NCI-H1048 (cell line): ENCODE measurements around the gene MMRN1.
A peak's percentile ranks its signal among the peaks of the same experiment; 100 is the strongest.

Experiments
- DNase-seq: peaks from one replicate; lab custom pipeline; 2025; lab: John Stamatoyannopoulos, UW

Gene MMRN1

DNA sequence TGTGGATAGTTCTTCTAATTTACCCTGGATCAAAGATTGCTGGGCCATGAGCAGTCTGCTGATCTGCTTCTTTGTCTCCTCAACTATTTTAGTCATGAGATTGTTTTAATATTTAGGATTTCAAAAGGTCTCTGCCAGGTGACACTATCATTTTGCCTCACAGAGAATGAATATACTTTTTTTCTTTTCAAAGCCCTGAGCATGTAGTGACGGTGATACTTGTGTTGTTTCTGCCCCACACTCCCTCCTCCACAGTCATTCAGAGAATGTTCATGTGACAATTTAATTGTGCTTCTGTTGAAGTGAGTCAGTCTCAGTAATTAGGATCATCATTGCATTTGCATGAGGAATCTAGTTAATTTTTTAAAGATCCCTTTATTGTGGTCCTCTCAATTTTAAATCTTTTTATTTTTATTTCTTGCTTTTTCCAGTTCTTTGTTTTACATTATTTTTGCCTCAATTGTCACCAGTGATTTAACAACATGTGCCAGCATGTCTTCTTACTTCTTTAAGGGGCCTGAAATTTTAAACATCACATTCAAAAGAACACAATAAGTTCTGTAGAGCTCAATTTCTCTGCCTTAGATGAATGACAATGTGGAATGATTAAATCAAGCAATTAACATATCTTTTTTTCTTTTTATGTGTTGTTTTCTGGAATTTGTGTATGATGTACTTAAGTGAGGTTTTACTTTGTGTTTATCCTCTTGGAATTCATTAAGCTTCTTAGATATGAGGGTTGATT lies 12.3 kb downstream of the MMRN1 start:
- no peak for DNase-seq

DNA sequence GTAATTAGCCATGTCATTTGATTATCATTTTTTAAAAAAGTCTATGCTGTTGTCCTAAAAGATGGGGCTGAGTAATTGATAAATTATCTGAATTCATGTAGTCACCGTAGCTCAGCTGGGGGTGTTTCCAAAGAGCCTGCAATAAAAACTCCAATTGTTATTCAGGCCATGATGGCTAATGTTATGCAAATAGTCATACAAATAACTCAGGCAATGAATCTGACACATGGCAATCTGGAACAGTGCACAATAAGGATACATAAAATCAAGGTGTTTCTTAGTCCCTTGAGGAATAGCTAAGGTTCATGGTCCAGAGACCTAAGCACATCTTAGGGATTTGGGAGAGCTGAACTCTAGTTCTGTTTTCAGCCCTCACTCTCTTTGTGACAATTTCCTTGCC lies 15.2 kb downstream of the MMRN1 start:
- DNase-seq, result no peak

DNA sequence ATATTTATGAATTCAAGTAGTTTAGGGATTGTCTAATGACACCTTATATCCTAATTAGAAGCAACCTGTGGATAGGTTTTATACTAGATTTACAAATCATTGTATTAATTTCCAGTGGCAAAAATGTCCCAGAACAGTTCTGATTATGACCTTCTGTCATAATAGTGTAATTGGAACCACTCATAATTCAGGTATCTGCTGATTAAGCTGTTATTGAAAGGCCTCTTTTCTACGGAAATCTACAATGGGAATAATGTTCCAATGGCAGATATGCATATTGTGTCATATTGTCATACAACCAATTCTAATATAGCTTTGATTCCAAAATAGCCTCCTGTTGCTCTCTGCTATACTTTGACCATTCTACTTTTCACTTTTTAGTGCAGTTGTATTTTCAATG lies 19.0 kb downstream of the MMRN1 start:
- no peak for DNase-seq

DNA sequence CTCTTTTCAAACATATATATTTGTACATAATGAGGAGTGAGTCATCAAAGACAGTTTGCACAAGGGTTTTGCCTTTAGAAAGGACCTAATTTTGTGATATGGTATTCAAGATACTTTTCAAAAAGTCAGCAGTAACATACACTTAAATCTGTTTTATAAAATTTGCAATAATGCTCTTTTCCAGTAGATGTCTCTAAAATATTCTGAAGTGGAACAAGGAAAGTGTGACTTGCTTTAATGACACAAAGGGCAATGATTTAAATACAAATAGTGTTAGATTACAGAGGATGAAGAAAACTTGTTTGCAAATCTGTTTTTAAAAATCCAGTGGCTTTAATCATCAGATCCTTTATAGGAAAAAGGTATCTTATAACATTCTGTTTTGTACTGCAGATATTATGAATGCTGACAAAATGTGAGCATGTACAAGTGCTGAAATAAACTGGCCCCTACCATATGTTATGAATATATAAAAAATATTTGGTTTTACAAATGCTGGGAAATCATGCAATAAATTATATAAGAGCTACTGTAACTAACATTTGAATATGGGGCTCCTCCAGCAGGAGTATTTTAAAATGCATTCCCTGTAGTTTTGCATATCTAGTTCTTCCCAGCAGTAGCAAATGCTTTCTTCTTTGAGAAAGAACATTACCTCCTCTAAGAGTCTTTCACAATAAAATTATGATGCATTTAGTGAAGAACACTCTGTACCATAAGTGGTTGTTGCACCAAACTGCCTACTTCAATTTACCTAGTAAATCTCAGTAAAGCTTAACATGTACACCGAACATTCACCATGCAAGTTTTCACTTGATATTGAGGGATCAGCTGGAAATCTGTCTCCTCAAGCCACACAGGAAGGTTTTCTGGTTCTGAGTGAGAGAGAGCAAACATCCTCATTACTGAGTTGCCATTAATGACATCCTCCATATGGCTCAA lies 20.2 kb downstream of the MMRN1 start:
- peak; percentile 8 for DNase-seq

DNA sequence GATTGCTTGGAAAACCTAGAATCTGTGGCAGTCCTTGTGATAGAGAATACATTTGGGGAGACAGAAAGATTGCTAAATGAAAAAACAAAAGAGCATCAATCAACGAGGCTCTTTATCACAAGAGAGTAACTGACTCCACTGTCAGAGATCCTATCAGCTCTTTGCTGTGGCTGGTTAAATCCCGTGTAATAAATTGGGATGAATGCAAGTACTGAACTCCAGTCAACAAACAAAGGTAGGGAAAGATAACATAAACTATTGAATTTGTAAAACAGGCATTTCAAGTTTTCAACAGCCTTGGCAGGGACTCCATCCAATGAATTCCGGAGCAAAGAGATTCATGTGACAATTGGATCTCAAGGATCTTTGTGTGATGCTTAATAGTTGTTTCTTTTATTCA lies 21.3 kb downstream of the MMRN1 start:
- no peak for DNase-seq

DNA sequence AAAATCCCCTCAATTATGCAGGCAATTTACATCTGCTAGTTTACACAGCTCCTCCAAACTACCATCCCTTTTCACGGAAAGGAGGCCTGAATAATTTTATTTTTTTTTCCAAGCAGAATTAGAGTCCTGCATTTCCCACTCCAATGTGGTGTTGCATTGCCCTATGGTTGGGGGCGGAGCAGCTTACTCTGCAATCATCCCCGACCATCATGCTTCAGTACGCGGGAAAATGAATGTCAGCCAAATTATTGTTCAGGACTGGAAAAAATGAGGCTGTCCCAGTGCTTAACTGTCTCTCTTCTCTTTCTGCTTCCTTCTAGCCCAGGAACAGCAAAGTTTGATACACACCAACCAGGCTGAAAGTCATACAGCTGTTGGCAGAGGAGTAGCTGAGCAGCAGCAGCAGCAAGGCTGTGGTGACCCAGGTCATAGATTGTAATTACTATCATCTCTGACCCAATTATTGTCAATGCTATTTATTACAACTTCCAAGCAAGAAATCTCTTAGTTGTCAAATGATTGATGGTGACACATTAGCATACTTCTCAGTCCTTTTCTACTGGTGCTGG lies 28.3 kb downstream of the MMRN1 start:
- peak; percentile 31 for DNase-seq

DNA sequence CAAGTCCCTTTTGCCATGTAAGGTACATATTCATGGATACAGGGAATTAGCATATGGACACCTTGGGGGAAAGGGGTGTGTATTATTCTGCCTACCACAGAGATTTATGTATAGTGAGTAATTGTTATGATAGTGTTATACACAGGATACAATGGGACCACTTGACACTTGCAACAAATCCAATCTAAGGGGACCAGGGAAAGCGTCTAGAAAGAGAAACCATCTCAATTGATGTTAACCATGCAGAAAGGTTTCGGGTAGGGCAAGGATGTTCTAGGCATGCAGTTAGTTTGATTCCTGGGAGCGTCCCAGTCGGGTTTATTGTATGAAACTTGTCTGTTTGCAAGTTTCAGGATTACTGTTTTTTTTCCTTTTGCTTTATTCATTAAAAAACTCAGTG lies 34.2 kb downstream of the MMRN1 start:
- no peak for DNase-seq

DNA sequence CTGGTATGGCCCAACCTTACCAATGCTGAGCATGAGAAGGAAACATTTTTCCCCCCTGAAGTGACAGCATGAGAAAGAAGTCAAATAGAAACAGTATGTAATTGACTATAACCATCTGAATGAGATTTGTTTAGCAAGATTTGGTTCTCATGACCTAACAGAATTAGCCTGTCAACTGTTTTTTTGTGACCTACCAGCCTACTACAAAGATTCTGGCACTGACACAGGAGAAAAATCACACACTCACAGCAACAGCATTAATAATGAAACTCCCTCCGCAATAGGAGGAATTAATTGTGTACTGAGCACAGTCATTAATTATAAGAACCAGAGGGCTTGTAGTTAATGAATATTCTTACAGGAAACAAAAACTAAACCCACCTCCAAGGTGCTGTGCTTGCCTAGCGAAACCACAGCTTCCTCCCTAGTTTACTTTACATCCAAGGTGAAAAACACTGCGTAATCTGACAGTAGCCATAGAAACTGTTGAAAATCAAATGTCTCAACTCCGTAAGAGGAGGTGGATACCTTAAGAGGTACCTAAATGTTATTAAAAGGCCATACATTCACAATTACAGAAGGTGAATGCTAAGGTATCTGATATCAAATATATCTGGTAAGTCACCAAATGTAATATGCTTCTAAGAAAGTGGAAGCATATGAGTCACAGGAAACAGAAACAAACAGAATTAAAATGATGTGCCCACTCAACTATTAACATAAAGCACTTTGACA lies 34.9 kb downstream of the MMRN1 start:
- DNase-seq, result no peak

DNA sequence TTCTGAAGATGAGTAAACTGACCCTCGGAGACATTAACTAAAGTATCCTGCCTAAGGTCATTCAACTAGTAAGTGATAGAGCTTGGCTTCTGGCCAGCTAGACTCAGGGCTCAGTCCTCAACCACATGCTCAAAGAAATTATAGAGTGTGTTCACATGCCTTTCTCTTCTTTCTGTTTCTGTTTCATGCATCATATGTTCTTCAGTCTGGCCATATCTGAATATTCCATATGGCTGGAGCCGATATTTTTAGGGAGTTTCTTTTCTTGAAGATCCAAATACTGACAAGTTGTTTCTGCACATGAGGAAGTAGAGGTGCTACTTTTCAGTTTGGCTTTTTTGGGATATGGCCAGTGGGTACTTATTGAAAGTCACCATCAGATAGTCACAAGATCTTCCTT lies 44.9 kb downstream of the MMRN1 start:
- no peak for DNase-seq

DNA sequence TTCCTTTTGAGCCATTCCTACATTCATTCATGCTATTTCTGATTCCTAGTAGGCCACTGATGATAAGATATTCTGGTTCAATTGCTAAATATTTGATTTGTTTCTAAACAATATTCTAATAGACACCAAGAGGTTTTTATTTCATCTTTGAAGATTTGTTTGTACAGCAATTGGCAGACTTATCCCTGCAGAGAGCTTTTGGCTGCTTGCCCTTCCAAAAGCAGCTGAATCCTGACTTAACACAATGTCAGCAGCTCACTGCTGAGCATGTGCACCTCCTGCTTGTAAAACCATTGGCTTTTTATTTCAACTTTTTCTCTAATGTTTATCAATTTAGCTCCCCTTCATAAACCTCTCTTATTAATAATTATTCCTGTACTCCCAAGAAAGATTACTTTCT lies 45.3 kb downstream of the MMRN1 start:
- no peak for DNase-seq

DNA sequence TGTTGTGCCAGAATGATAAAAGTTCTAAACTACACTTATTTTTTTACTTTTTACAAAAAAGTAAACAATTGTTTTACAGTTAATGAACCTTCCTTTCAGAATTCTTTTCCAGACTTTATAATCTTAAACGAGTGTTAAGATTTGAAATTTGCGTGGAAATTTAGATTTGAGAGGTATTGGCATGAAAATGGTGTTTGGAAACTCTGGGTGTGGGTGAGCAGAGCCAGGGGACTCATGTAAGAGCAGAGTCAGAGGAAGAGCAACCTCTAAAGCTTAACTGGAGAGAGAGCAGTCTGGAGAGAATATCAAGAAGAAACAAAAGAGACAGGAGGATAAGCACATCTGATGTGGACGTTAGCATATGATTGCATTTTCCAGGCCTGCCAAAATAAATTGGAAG lies 48.2 kb downstream of the MMRN1 start:
- DNase-seq, result no peak

DNA sequence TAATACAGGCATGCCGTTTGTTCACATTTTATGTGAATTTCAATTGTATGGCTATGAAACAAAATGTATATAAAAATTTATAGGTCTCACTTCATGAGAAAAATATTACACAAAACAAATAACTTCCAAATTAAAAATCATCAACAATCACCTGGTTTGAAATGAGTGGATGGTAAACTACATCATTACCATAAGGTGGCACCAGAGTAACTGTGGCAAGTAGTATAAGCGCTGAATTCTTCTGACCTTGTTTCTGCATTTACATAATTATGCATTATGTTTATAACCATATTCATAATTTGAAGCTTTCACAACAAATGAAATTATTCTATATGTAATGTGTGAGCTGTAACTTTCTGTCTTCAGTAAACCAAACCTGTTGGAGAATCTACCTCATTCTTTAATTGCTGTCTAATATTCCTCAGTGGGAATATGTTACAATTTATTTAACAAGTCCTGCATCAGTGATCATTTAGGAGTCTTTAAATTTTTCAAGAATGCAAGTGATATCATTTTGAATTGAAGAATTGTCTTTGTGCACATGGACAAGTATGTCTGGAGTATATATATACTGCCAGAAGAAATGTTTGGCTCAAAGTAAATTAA lies 55.2 kb downstream of the MMRN1 start:
- DNase-seq, result no peak

DNA sequence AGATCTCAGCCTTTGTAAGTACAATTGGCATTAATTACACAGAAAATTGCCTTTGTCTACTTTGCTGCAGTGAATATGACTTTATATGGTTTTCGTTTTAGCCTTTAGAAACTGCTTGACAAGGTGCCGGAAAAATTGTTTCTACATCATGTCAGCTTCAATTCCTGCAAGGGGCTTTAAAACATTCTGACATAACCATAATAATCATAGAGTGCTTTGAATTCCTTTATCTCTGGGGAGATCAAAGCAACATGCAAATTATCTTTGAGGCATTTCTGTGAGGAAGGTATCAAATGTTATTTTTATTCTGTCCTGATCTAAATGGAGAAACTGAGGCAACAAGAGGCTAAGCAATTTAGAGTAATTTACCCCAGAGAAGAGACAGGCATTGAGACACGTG lies 57.8 kb downstream of the MMRN1 start:
- no peak for DNase-seq

DNA sequence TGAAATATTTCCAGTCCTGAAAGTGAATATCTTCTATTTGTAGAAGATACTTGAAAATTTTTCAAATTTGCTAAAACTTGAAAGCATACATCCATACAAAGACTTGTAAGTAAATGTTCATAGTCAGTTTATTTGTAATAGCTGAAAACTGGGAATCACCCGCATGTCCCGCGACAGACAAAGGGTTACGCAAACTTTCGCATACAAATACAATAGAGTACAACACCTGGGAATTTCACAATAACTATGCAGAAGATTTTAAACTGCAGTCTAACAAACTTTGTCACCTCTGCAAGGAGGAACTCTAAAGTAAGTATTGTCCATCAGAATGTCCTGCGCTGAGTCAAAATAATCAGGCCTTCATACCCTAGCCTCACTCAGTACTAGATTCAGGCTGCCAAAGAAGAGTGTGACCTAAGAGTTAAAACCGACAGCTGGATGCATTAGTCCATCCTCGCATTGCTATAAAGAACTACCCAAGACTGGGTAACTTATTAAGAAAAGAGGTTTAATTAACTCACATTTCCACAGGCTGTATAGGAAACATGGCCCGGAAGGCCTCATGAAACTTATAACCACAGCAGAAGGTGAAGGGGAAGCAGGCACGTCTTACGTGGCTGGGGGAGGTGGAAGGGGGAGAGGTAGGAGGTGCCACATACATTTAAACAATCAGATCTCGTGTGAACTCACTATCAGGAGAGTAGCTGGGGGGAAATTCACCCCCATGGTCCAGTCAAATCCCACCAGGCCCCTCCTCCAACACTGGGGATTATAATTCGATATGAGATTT lies 60.4 kb downstream of the MMRN1 start:
- DNase-seq, result no peak

DNA sequence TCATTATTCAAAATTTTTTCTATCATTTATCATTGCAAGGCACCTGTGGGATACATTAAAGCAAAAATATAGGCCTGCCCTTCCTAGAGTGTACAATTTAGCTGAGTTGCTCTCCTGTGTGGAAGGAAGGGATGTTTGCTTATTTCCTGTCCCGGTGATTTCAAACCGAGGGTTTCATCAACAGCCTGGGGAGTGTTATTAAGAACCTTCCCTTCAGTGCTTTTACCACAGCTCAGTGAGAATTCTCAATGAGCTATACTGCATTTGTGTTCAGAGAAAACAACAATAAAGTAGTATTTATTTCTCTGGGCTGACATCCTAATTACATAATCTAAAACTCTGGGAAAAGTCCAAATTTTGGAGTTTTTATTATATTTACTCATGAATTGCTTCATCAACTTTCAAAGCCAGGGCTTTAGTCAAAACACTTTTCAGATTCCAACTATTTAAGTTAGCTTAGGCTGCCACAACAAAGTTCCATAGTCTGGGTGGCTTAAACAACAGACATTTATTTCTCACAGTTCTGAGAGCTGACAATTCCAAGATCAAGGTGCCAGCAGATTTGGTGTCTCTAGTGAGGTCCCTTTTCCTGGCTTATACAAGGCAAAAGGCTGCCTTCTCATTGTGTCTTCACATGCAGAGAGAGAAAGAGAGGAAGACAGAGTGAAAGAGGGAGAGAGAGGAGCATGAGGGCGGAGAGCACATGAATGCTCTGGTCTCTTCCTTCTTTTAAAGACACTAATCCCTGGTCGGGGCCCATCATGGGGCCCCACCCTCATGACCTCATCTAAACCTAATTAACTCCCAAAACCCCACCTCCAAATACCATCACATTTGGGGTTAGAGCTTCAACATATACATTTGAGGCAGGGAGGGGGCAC lies 62.6 kb downstream of the MMRN1 start:
- DNase-seq, result no peak

DNA sequence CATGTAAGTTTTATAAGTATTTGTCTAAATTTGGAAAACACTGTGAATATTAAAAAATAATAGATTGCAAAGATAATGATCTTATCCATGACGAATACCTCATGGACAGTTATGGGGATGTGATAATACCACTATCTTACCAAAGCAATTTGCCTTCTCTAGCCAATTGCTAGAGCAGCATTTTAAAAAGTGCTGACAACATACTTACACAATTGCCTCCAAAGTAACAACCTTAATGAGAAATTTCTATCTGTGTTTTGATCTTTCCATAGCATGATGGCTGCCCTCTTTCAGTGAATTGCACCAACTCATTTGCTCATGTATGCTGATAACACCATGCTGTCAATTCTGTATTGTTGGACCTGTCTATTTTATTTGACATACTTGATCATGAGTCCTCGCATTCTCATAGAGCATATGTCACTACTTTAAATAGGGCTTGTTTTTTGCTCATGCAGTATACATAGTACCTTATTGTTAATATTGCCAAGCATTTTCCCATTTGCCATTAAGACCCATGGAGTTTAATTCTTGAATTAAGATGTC lies 87.2 kb downstream of the MMRN1 start:
- no peak for DNase-seq

DNA sequence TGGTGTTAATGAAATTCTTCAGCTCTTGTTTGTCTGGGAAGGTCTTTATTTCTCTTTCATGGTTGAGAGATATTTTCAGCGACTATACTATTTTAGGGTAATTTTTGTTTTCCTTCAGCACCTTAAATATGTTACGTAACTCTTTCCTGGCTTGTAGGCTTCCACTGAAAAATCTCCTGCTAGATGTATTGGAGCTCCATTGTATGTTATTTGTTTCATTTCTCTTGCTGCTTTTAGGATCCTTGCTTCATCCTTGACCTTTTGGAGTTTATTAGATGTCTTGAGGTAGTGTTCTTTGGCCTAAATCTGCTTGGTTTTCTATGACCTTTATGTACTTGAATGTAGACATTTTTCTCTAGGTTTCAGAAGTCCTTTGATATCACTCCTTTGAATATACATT lies 93.6 kb downstream of the MMRN1 start:
- no peak for DNase-seq

DNA sequence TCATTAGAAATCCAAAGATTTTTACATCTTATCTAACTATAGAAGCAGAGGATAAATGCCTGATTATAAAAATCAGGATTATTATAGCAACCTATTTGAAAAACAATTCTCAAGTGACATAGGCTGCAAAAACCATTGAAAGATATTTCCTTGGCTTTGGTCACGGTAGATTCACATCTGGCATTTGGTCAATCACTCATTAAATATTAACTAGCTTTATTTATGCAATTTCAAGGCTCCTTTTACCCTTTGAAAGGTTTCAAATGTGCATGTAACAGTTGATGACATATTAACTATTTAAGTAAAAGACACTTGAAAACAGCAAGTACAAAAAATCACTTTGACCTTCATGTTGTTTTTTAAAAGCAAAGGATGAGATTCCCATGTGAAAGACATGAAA lies 98.1 kb downstream of the MMRN1 start:
- DNase-seq, result no peak

DNA sequence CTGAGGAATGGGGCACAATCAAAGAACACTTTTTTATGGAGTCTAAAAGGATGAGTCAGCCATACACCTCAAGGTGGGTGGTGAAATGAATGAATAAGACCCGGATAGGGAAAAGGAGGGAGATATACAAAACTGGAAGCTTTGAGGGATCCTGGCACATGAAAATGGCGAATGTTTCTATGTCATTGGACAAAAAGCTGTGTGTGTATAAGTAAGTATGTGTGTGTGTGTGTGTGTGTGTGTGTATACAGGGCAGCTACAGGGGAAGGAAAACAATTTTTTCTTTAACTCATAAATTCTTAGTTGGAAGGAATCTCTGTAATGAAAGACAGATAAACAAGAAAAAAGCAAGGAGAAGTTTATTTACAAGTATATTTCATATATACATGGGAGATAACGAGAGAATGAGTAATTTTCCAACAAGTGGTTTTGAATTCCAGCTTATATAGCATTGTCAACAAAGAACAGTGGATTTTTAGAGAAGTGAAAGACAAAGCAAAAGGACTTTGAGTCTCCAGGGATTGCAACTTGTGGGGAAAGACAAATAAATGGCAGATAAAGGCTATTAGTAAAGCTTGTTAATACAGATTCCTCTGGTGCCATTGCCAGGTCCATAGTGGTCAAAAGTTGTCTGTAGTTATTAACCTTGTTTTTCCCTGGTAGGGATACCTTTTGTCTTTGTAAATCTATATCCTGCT lies 99.7 kb downstream of the MMRN1 start:
- no peak for DNase-seq
